ENCODE results near the gene ZNF571. TPM values are rescaled to one million over a fixed set of nuclear protein-coding genes. Genes with fewer than 3 reads are reported as not detected.

Gene ZNF571
- total RNA-seq, 1 donor from 2014 or later, result 6.1 TPM

DNA sequence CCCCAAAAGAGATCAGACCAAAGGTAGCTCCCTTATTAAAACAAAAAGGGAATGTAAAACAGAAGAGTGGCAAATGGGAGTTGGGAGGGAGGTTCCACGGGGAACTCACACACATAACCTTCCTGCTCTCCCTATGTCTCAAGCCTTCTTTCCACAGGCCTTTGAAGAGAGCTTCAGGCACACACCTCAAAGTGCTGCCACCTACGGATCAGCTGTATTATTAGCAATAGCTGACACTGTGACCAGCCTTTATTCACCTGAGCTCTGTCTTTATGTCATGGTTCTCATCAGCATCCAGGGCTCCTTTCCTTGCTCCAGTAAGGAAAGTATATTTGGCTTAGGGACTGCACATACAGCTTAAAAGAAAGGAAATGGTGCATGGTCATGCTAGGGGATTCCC lies 11.3 kb downstream of the ZNF571 start:
- DNase-seq, result no peak
- H3K27ac Mint-ChIP-seq (ENCODE audit: unreplicated experiment), result no peak overlapping the region
- peaks cover 39% of the 10 kb centered on the region for H3K36me3 Mint-ChIP-seq (ENCODE audit: unreplicated experiment)
- TF ChIP-seq CTCF (IDR thresholded peaks at IDR 0.05; ENCODE audit: partially characterized antibody, unreplicated experiment), result no peak
- no peak overlapping the region for H3K4me3 Mint-ChIP-seq (ENCODE audit: unreplicated experiment)
- H3K4me1 Mint-ChIP-seq (ENCODE audit: low read depth, unreplicated experiment), result no peaks in the 10 kb centered on the region
- H3K27me3 Mint-ChIP-seq (ENCODE audit: unreplicated experiment), result no peaks in the 10 kb centered on the region
- peaks cover 5% of the 10 kb centered on the region for H3K9me3 Mint-ChIP-seq (ENCODE audit: unreplicated experiment)

GRCh38 chr19:37572203-37572602 lies 22.4 kb downstream of the ZNF571 start:
- peaks cover 56% of the 10 kb centered on the region for H3K36me3 Mint-ChIP-seq (ENCODE audit: unreplicated experiment)
- no peak overlapping the region for H3K27ac Mint-ChIP-seq (ENCODE audit: unreplicated experiment)
- no peaks in the 10 kb centered on the region for H3K4me1 Mint-ChIP-seq (ENCODE audit: low read depth, unreplicated experiment)
- peaks cover 19% of the 10 kb centered on the region for H3K9me3 Mint-ChIP-seq (ENCODE audit: unreplicated experiment)
- no peak overlapping the region for H3K4me3 Mint-ChIP-seq (ENCODE audit: unreplicated experiment)
- no peak for DNase-seq
- TF ChIP-seq CTCF (IDR thresholded peaks at IDR 0.05; ENCODE audit: partially characterized antibody, unreplicated experiment), result no peak
- no peaks in the 10 kb centered on the region for H3K27me3 Mint-ChIP-seq (ENCODE audit: unreplicated experiment)

GRCh38 chr19:37565370-37565669 lies 29.3 kb downstream of the ZNF571 start:
- H3K27me3 Mint-ChIP-seq (ENCODE audit: unreplicated experiment), result no peaks in the 10 kb centered on the region
- no peak overlapping the region for H3K27ac Mint-ChIP-seq (ENCODE audit: unreplicated experiment)
- H3K4me1 Mint-ChIP-seq (ENCODE audit: low read depth, unreplicated experiment), result no peaks in the 10 kb centered on the region
- H3K4me3 Mint-ChIP-seq (ENCODE audit: unreplicated experiment), result no peak overlapping the region
- peaks cover 71% of the 10 kb centered on the region for H3K36me3 Mint-ChIP-seq (ENCODE audit: unreplicated experiment)
- no peak for DNase-seq
- no peak for TF ChIP-seq CTCF (IDR thresholded peaks at IDR 0.05; ENCODE audit: partially characterized antibody, unreplicated experiment)
- peaks cover 12% of the 10 kb centered on the region for H3K9me3 Mint-ChIP-seq (ENCODE audit: unreplicated experiment)

- Mint-ChIP-seq H3K4me1 (ENCODE audit: low read depth, unreplicated experiment) (no peaks in the 10 kb centered on the region), H3K27ac (ENCODE audit: unreplicated experiment) (no peak overlapping the region), H3K9me3 (ENCODE audit: unreplicated experiment) (peaks cover 12% of the 10 kb centered on the region), H3K4me3 (ENCODE audit: unreplicated experiment) (no peak overlapping the region), H3K36me3 (ENCODE audit: unreplicated experiment) (peaks cover 66% of the 10 kb centered on the region), H3K27me3 (ENCODE audit: unreplicated experiment) (no peaks in the 10 kb centered on the region)
- no peak for DNase-seq
- no peak for TF ChIP-seq CTCF (IDR thresholded peaks at IDR 0.05; ENCODE audit: partially characterized antibody, unreplicated experiment)
Measured at GRCh38 chr19:37564624-37565369, 29.8 kb downstream of the ZNF571 start.

GRCh38 chr19:37563518-37563917 lies 31.1 kb downstream of the ZNF571 start:
- no peak overlapping the region for H3K4me3 Mint-ChIP-seq (ENCODE audit: unreplicated experiment)
- no peak overlapping the region for H3K27ac Mint-ChIP-seq (ENCODE audit: unreplicated experiment)
- no peak for TF ChIP-seq CTCF (IDR thresholded peaks at IDR 0.05; ENCODE audit: partially characterized antibody, unreplicated experiment)
- H3K9me3 Mint-ChIP-seq (ENCODE audit: unreplicated experiment), result peaks cover 11% of the 10 kb centered on the region
- no peak for DNase-seq
- no peaks in the 10 kb centered on the region for H3K27me3 Mint-ChIP-seq (ENCODE audit: unreplicated experiment)
- H3K4me1 Mint-ChIP-seq (ENCODE audit: low read depth, unreplicated experiment), result no peaks in the 10 kb centered on the region
- peaks cover 68% of the 10 kb centered on the region for H3K36me3 Mint-ChIP-seq (ENCODE audit: unreplicated experiment)
